ENCODE measurements around the gene ZNF48.
A peak's percentile ranks its signal among the peaks of the same experiment; 100 is the strongest.
"Not testable (repeated sequence)": the region's sequence is repeated elsewhere in the genome, so short reads cannot be mapped to it uniquely, and the experiment has no call there.

ZNF48 gene

GRCh38 chr16:30378236-30379157 lies 16.7 kb upstream of the ZNF48 start:
- peak; percentile 84 for DNase-seq

DNA sequence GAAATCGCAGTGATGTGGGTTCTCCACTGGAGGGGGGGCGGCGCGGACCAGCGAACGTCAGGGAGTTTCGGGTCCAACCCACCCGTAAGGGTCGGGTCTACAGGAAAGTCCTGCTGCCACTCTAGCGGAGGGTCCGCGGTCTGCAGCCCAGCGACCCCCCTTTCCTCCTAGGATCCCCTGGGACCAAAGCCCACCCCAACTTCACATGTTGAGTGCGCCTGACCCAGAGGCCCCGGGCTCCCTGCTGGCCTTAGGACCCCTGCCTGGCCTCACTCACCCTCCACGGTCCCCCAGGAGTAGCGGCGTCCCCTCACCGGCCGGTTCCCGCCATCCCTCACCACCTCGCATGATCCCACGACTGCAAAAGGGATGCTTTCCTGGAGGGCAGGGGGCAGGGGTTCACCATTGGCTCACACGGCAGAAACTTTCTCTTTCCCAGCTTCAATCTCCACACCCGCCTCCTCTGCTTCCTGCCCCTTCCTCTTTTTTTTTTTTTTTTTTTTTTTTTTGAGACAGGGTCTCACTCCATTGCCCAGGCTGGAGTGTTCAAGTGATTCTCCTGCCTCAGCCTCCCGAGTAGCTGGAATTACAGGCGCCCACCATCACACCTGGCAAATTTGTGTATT lies 15.9 kb upstream of the ZNF48 start:
- no peak for DNase-seq

GRCh38 chr16:30380072-30380802 lies 15.0 kb upstream of the ZNF48 start:
- DNase-seq, result no peak

GRCh38 chr16:30380803-30381208 lies 14.4 kb upstream of the ZNF48 start:
- DNase-seq, result no peak

DNA sequence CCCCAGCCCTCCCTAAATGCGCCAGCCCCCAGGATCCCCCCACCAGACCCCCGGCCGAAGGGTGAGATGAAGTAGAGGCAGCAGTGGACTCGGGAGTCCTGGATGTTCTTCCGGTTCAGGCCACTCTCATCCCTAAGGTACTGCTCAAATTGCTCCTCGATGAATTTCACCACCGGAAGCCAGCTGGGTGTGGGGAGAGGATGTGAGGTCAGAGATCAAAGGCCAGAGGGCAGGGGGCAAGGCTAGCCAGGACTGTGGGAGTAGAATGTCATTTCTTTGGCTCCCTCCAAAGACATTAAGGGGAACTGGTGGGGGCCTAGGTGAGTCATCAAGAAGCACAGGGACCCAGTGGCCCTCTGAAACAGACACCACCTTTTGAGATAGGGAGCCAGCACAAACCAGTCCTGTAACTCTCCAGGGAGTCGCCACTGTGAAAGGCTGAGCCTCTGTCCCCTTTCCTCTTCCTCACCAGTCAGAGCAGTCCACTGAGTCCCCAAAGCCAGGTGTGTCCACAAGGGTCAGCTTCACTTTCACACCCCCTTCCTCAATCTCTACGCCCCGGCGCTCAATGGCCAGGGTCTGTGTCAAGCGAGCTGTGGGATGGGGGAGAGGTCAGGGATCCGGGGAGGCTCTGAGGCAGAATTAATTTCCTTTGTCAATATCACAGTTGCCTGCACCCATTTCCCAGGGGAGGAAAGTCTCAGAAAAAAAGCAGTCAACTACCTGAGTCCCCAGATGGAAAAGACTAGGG lies 13.8 kb upstream of the ZNF48 start:
- no peak for DNase-seq

GRCh38 chr16:30382111-30382881 lies 12.9 kb upstream of the ZNF48 start, which contains the start of gene SEPTIN1:
Gene SEPTIN1, minus strand, starts transcription at chr16:30382561. Its CDS starts 19 bp downstream, at chr16:30382542.
- DNase-seq, result no peak

- no peak for DNase-seq
Measured at GRCh38 chr16:30383521-30383920, 11.7 kb upstream of the ZNF48 start.

- DNase-seq, result peak; percentile 48
Measured at GRCh38 chr16:30394592-30395154, 547 bp upstream of the ZNF48 start.

DNA sequence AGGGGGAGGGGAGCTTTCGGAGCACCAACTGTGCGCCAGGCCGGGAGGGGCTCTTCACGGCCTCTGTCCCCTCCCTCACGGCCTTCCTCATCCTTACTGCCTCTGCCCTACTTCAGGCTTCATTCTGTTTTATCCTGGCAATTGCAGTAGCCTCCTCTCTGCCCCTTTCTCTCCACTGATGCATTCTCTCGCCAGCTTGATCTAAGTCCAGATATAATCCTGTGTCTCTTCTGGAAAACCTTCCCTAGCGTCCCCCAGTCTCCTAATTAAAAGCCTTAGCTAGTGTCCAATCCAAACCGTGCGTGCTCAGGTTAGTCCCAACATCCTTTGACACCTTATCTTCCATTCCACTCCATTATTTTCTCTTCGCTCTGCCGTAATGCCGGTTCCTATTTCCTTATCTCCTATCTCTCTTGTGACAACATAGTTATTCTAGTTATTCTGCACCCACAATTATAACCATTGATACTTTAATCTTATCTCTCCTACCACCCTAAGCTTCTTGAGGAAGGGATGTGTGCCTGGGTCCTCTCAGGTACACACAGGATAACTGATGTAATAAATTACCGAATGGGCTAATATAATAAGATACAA lies 869 bp downstream of the ZNF48 start:
- no peak for DNase-seq

- not testable (repeated sequence) for DNase-seq
Measured at GRCh38 chr16:30396627-30397026, 1.4 kb downstream of the ZNF48 start.

- DNase-seq, result no peak
Measured at GRCh38 chr16:30397056-30397455, 1.8 kb downstream of the ZNF48 start.

DNA sequence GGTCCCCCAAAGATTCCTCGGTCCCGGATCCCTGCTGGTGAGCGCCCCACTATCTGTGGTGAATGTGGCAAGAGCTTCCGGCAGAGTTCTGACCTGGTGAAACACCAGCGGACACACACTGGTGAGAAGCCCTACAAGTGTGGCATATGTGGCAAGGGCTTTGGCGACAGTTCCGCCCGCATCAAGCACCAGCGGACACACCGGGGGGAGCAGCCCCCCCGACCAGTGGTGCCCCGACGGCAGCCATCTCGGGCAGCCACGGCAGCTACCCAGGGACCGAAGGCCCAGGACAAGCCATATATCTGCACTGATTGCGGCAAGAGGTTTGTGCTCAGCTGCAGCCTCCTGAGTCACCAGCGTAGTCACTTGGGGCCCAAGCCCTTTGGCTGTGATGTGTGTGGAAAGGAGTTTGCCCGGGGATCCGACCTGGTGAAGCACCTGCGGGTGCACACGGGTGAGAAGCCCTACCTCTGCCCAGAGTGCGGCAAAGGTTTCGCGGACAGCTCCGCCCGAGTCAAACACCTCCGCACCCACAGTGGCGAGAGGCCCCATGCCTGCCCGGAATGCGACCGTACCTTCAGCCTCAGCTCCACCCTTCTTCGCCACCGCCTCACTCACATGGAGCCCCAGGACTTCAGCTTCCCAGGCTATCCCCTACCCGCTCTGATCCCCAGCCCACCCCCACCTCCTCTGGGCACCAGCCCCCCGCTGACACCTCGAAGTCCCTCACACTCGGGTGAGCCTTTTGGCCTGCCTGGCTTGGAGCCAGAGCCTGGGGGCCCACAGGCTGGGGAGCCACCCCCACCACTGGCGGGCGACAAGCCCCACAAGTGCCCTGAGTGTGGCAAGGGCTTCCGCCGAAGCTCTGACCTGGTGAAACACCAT lies 2.8 kb downstream of the ZNF48 start:
- no peak for DNase-seq

GRCh38 chr16:30398661-30399434 lies 3.6 kb downstream of the ZNF48 start:
- no peak for DNase-seq

- no peak for DNase-seq
Measured at GRCh38 chr16:30399435-30400186, 4.4 kb downstream of the ZNF48 start.

GRCh38 chr16:30401768-30402425 lies 6.7 kb downstream of the ZNF48 start:
- DNase-seq, result no peak

DNA sequence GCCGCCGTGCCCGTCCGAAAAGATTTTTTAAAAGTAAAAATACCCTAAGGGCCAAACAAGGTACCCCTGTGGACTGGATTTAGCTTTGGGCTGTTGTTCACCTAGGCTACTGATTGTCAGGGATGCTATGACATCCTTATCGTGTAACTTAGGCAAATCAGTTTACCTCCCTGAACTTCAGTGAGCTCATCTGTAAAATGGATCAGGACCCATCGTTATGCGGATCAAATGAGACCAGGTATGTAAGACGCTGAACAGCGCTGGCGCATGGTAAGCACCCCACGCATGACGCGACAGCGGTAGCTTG lies 11.5 kb downstream of the ZNF48 start:
- no peak for DNase-seq

DNA sequence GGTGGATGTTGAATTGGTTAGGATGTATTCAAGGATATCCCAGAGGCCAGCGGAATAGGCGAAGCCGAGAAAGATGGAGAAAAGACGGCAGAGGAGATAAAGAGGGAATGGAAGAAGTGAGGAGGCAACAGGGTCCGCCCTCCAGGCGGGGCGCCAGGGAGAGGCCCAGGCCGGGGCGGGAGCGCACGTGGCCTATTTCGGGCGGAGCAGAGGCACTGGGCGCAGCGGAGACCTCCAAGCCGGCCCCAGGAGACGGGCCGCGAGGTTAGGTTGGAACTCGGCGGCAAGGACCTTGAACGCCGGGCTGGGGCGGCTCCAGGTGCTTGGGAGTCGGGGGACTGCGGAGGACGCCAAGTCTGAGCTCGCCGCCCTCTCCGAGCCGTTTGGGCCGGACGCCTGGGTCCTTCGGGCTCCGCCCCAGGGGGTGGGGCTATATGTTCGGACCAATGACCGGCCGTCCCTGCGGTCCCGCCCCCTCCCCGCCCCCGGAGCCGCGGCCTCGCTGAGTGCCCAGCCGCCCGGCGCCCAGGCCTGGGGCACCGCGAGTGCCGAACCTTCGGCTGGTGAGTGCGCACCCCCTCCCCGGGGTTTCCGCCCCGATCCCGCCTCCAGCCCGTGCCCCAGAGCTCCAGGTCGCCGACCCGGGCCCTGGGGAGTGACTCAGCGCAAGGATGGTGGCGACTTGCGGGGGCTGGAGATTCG lies 12.0 kb downstream of the ZNF48 start, which contains the start of gene ZNF771:
Gene ZNF771 (plus strand): TSS at position 505 of the 702 bp plus-strand sequence. CDS start 448 bp downstream, outside the sequence.
- DNase-seq, result peak; percentile 71

Data from DMS79 (cell line).